ENCODE data around the gene CLDN7. TPM values are rescaled to one million over a fixed set of nuclear protein-coding genes. Genes with fewer than 3 reads are reported as not detected.
"Not testable (repeated sequence)": the region's sequence is repeated elsewhere in the genome, so short reads cannot be mapped to it uniquely, and the experiment has no call there.

CLDN7 gene
- total and polyA plus RNA-seq, 5 donors: 1.8 to 3.4 (median 2.9) TPM

- Histone ChIP-seq H3K4me1 (ENCODE audit: control insufficient read depth, insufficient read depth, low read length) (peaks cover 13% of the 10 kb centered on the region), H3K9me3 (ENCODE audit: control insufficient read depth, low read length) (no peaks in the 10 kb centered on the region), H3K4me3 (ENCODE audit: low read length) (peak within 1 kb of the TSS; percentile 97), H3K27ac (ENCODE audit: low read length) (peak within 1 kb of the TSS; percentile 99), H3K27me3 (ENCODE audit: control insufficient read depth, insufficient read depth) (no peaks in the 10 kb centered on the region)
- ATAC-seq (peak; percentile 82 to 84), DNase-seq (peak; percentile 96 to 98 (median 98))
- intact Hi-C loops (cut with DNase I): no loop called here
- WGBS: under 1% methylated on average over 55 of the region's 55 CpGs
Measured at GRCh38 chr17:7252176-7253043, 9.9 kb downstream of the CLDN7 start, which contains the start of gene ELP5. ELP5 (plus strand) TSS chr17:7252215; CDS start chr17:7252551, 336 bp downstream.

DNA sequence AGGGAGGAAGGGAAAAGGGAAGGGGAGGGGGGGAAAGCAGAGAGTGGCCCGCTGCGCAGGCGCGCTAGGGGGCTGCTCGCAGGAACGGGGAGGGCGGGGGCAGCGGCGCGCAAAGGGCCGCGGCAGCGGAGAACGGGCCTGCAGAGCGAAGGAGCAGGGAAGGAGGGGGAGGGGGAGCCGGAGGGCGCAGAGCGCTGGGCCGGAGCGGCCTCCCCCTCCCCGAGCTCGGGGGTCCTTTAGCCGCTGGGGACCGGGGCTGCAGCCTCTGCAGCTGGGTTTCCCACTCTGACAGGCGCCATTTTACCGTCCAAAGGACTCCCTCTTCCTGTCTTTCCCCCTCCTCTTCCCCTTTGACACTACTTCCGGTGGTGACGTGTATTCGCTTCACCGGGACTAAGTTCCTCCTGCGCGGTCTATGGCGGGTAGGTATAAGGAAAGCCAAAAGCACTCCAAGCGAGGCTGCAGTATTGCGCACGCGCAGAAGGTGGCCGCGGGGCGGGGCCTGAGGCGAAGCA lies 10.6 kb downstream of the CLDN7 start, which contains the start of gene CTDNEP1:
CTDNEP1 (minus strand) TSS at position 74 of the 515 bp plus-strand sequence. CDS start 438 bp downstream, outside the sequence.
- Histone ChIP-seq H3K4me1 (ENCODE audit: control insufficient read depth, insufficient read depth, low read length) (peaks cover 13% of the 10 kb centered on the region), H3K27ac (ENCODE audit: low read length) (peak within 1 kb of the TSS; percentile 99), H3K9me3 (ENCODE audit: control insufficient read depth, low read length) (no peaks in the 10 kb centered on the region), H3K4me3 (ENCODE audit: low read length) (peak within 1 kb of the TSS; percentile 97), H3K27me3 (ENCODE audit: control insufficient read depth, insufficient read depth) (no peaks in the 10 kb centered on the region)
- DNase-seq: peak; percentile 97 to 99 (median 99)
- 1% methylated on average over 40 of the region's 41 CpGs for WGBS
- intact Hi-C loops (cut with DNase I): no loop called here
- ATAC-seq: peak; percentile 96 to 97

GRCh38 chr17:7250695-7251627 lies 11.3 kb downstream of the CLDN7 start:
- peak overlapping the region; percentile 97 for H3K4me3 ChIP-seq (ENCODE audit: low read length)
- peaks cover 13% of the 10 kb centered on the region for H3K4me1 ChIP-seq (ENCODE audit: control insufficient read depth, insufficient read depth, low read length)
- intact Hi-C loops (cut with DNase I): no loop called here
- peak overlapping the region; percentile 91 for H3K27ac ChIP-seq (ENCODE audit: low read length)
- H3K27me3 ChIP-seq (ENCODE audit: control insufficient read depth, insufficient read depth): no peaks in the 10 kb centered on the region
- peak in 1 of 3 donors; percentile 74 for DNase-seq
- no peaks in the 10 kb centered on the region for H3K9me3 ChIP-seq (ENCODE audit: control insufficient read depth, low read length)
- ATAC-seq: no peak
- under 1% methylated on average over 55 of the region's 55 CpGs for WGBS

DNA sequence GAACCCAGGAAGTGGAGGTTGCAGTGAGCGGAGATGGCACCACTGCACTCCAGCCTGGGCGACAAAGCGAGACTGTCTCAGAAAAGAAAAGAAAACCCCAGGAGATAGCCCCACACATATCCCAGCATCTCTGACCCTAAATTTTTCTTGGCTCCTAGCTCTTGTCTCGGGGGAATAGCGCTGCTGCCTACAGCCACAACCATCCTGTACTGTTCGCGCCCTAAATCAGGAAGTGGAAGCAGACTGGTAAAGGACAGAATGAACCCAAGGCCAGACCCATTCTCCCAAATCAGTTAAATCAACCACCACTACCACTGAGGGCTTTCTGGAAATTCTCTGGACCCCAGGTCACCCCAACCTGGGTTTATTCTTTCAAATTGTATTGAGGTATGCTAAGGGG lies 12.4 kb downstream of the CLDN7 start:
- intact Hi-C loops (cut with DNase I): no loop called here
- no peaks in the 10 kb centered on the region for H3K27me3 ChIP-seq (ENCODE audit: control insufficient read depth, insufficient read depth)
- WGBS: 84% methylated on average over 7 of the region's 7 CpGs
- ATAC-seq (no peak), DNase-seq (no peak)
- H3K27ac ChIP-seq (ENCODE audit: low read length): peak overlapping the region; percentile 91
- H3K4me1 ChIP-seq (ENCODE audit: control insufficient read depth, insufficient read depth, low read length): peaks cover 13% of the 10 kb centered on the region
- H3K9me3 ChIP-seq (ENCODE audit: control insufficient read depth, low read length): no peaks in the 10 kb centered on the region
- H3K4me3 ChIP-seq (ENCODE audit: low read length): peak overlapping the region; percentile 97

DNA sequence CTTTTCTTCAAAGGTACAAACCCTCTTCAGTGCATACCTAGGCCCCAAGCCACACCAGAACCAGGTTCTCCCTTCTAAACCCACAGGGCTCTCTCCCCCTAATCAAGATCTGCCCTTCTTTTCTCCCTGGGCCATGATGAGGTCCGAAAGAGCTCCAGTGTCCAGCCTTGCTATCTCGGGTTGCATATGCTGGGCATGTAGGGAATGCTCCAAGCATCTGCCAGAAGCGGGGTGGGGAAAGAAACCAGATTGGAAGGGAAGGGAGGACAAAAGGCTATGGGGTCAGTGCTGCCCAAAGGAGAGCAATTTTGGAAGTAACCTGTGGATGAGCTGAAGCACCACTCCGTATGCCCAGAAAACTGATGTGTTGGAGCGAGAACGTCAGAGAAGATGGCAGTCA lies 13.1 kb downstream of the CLDN7 start:
- H3K27me3 ChIP-seq (ENCODE audit: control insufficient read depth, insufficient read depth): no peaks in the 10 kb centered on the region
- H3K27ac ChIP-seq (ENCODE audit: low read length): peak overlapping the region; percentile 55
- 67% methylated on average over 6 of the region's 6 CpGs for WGBS
- H3K9me3 ChIP-seq (ENCODE audit: control insufficient read depth, low read length): no peaks in the 10 kb centered on the region
- H3K4me1 ChIP-seq (ENCODE audit: control insufficient read depth, insufficient read depth, low read length): peaks cover 13% of the 10 kb centered on the region
- intact Hi-C loops (cut with DNase I): no loop called here
- DNase-seq: no peak
- no peak for ATAC-seq
- no peak overlapping the region for H3K4me3 ChIP-seq (ENCODE audit: low read length)

- 73% methylated on average over 4 of the region's 4 CpGs for WGBS
- H3K4me1 ChIP-seq (ENCODE audit: control insufficient read depth, insufficient read depth, low read length): peaks cover 13% of the 10 kb centered on the region
- no peak overlapping the region for H3K4me3 ChIP-seq (ENCODE audit: low read length)
- no peaks in the 10 kb centered on the region for H3K9me3 ChIP-seq (ENCODE audit: control insufficient read depth, low read length)
- H3K27ac ChIP-seq (ENCODE audit: low read length): peak overlapping the region; percentile 53
- intact Hi-C loops (cut with DNase I): no loop called here
- DNase-seq (peak in 1 of 3 donors; percentile 1), ATAC-seq (no peak)
- no peaks in the 10 kb centered on the region for H3K27me3 ChIP-seq (ENCODE audit: control insufficient read depth, insufficient read depth)
Measured at GRCh38 chr17:7248796-7249195, 13.5 kb downstream of the CLDN7 start.

DNA sequence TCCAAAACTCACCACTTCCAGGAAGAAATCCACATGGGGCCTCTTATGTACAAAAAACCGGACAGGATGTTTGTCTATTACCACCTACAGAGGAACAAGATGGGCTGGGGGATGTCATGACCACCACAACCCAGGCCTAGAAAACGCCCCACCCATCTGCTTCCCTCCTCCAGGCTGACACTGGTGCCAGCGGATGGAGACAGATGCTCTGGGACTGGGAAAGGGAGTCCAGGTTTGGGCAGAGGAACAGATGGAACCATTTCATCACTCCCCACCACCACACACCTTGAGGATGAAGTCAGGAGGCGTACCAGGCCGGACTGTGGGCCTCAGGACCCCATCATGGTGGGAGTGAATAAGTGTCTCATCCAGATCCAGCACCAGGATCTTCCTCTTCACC lies 15.5 kb downstream of the CLDN7 start:
- H3K27me3 ChIP-seq (ENCODE audit: control insufficient read depth, insufficient read depth): no peaks in the 10 kb centered on the region
- intact Hi-C loops (cut with DNase I): no loop called here
- no peak for ATAC-seq
- H3K4me3 ChIP-seq (ENCODE audit: low read length): no peak overlapping the region
- DNase-seq: no peak
- H3K4me1 ChIP-seq (ENCODE audit: control insufficient read depth, insufficient read depth, low read length): peaks cover 14% of the 10 kb centered on the region
- H3K27ac ChIP-seq (ENCODE audit: low read length): no peak overlapping the region
- 91% methylated on average over 5 of the region's 5 CpGs for WGBS
- H3K9me3 ChIP-seq (ENCODE audit: control insufficient read depth, low read length): no peaks in the 10 kb centered on the region

GRCh38 chr17:7243838-7244237 lies 18.4 kb downstream of the CLDN7 start:
- H3K4me3 ChIP-seq (ENCODE audit: low read length); H3K27me3 ChIP-seq (ENCODE audit: control insufficient read depth, insufficient read depth); ATAC-seq; H3K27ac ChIP-seq (ENCODE audit: low read length); intact Hi-C loops (cut with DNase I); H3K9me3 ChIP-seq (ENCODE audit: control insufficient read depth, low read length); H3K4me1 ChIP-seq (ENCODE audit: control insufficient read depth, insufficient read depth, low read length): not testable (repeated sequence)
- DNase-seq: peak in 1 of 3 donors; percentile 47
- 78% methylated on average over 10 of the region's 10 CpGs for WGBS

GRCh38 chr17:7243453-7243729 lies 18.9 kb downstream of the CLDN7 start:
- DNase-seq (no peak), ATAC-seq (no peak)
- Histone ChIP-seq H3K4me3 (ENCODE audit: low read length) (peak overlapping the region; percentile 73), H3K4me1 (ENCODE audit: control insufficient read depth, insufficient read depth, low read length) (peaks cover 7% of the 10 kb centered on the region), H3K27ac (ENCODE audit: low read length) (peak overlapping the region; percentile 97), H3K9me3 (ENCODE audit: control insufficient read depth, low read length) (no peaks in the 10 kb centered on the region), H3K27me3 (ENCODE audit: control insufficient read depth, insufficient read depth) (no peaks in the 10 kb centered on the region)
- 27% methylated on average over 2 of the region's 2 CpGs for WGBS
- intact Hi-C loops (cut with DNase I): no loop called here

GRCh38 chr17:7242717-7243452 lies 19.4 kb downstream of the CLDN7 start:
- H3K27ac ChIP-seq (ENCODE audit: low read length): peak overlapping the region; percentile 97
- no peaks in the 10 kb centered on the region for H3K27me3 ChIP-seq (ENCODE audit: control insufficient read depth, insufficient read depth)
- intact Hi-C loops (cut with DNase I): no loop called here
- DNase-seq (peak; percentile 97 to 99 (median 98)), ATAC-seq (peak; percentile 66 to 69)
- peaks cover 7% of the 10 kb centered on the region for H3K4me1 ChIP-seq (ENCODE audit: control insufficient read depth, insufficient read depth, low read length)
- H3K9me3 ChIP-seq (ENCODE audit: control insufficient read depth, low read length): no peaks in the 10 kb centered on the region
- WGBS: under 1% methylated on average over 49 of the region's 49 CpGs
- H3K4me3 ChIP-seq (ENCODE audit: low read length): peak overlapping the region; percentile 73
